GM21528 (cell line): ENCODE results near the gene SYCE3.
"Not testable (repeated sequence)": the region's sequence is repeated elsewhere in the genome, so short reads cannot be mapped to it uniquely, and the experiment has no call there.

Source experiments
- ATAC-seq: cut with Tn5 transposase; IDR thresholded peaks from one replicate; pipeline ENCODE4 v1.9.1; 2021; ENCODE audit warnings: mild to moderate bottlenecking, moderate library complexity; ENCODE audit not compliant: unreplicated experiment, low FRiP score

Gene SYCE3

DNA sequence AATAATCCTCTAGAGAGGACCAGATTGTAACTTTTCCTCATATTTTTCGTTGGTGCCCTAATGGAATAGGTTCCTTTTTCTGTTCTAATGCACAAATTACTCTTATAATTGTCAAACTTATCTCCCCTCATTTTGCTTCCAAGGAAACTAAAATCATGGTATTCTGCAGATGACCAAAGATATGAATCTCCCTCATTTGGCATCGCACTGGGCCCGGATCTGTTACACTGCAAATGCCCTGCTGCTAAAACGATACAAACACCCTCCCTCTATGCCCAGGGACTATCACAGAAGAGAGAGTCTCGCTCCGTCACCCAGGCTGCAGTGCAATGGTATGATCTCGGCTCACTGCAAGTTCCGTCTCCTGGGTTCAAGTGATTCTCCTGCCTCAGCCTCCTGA, 9.4 kb downstream of the SYCE3 start:
- no peak for ATAC-seq

DNA sequence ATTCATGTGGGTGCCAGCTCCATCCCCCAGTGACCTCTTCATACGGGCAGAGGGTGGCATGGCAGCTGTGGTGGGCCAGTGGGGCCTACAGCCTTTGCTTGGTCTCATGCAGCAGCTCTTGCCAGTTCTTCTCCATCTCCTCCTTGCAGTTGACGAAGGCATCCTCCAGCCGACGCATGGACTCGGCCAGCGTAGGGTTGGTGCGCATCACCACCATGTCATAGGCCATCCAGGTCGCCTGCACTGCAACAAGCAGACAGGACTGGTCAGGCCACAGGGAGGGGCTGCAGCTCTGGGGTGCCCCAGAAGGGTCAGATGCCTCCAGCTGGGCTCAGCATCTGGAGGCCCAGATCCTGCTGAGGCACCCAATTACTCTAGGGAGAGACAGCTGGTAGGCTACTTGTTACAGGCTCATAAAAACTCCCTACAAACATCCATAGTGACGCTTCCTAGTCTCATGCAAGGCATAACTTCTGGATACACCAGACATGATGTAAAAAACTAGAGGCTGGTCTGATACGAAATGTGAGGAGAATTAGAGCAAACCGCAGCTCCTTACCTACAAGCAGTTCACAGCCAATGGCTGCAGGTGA, 11.5 kb downstream of the SYCE3 start:
- no peak for ATAC-seq

DNA sequence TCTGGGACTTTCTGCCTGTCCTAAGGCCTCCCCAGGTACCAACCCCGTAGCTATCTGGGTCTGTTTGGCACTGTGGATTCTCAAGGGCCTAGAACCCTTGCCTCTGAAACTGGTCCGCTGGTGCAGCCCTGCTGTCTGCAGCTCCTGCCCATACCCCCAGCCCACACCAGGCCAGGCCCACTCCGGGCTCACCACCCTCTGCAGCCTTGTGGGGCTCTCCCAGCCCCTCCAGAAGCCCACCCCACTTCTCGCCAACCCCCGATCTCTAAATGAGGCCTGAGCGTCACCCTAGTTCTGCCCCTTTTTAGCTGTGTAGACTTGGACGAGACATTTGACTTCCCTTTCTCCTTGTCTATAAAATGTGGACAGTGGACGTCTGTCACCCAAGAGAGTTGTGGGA, 12.3 kb downstream of the SYCE3 start:
- no peak for ATAC-seq

DNA sequence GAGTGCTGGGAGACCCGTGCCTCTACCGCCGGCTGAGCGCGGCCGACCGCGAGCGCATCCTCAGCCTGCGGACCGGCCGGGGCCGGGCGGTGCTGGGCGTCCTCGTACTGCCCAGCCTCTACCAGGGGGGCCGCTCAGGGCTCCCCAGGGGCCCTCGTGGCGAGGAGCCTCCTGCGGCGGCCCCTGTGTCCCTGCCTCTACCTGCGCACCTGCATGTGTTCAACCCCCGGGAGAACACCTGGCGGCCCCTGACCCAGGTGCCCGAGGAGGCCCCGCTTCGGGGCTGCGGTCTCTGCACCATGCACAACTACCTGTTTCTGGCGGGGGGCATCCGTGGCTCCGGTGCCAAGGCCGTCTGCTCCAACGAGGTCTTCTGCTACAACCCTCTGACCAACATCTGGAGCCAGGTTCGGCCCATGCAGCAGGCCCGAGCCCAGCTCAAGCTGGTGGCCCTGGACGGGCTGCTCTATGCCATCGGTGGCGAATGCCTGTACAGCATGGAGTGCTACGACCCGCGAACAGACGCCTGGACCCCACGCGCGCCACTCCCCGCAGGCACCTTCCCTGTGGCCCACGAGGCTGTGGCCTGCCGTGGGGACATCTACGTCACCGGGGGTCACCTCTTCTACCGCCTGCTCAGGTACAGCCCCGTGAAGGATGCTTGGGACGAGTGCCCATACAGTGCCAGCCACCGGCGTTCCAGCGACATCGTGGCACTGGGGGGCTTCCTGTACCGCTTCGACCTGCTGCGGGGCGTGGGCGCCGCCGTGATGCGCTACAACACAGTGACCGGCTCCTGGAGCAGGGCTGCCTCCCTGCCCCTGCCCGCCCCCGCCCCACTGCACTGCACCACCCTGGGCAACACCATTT, 13.6 kb downstream of the SYCE3 start:
- ATAC-seq: no peak

- no peak for ATAC-seq
These were observed 14.4 kb downstream of the SYCE3 start for GRCh38 chr22:50548040-50548920.

DNA sequence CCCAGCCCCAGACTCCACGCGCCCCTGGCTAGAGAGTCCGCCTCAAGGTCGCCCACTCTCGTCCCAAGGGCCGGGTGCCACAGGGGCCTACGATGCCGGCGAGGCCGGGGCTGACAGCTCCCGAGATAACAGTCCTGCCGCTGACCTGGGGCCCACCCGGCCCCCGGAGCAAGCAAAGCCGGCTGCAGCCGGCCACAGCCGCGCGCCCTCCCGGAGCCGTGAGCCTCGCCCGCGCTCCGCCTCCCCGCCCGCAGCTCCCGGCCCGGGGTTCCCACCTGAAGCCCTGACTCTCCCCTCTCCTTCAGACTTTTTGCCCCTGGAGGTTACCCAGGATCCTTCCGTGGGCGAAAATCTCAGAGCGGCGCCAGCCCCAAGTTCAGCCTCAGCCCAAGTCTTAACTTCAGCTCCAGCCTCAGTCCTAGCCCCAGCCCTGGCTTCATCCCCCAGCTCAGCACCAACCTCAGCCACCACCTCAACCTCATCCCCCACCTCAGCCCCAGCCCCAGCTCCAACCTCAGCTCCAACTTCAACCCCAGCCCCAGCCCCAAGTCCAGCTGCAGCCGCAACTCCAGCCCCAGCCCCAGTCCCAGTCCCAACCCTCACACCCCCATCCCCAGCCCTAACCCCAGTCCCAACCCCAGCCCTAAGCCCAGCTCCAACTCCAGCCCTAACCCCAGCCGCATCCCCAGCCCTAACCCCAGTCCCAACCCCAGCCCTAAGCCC, 15.3 kb downstream of the SYCE3 start:
- no peak for ATAC-seq

DNA sequence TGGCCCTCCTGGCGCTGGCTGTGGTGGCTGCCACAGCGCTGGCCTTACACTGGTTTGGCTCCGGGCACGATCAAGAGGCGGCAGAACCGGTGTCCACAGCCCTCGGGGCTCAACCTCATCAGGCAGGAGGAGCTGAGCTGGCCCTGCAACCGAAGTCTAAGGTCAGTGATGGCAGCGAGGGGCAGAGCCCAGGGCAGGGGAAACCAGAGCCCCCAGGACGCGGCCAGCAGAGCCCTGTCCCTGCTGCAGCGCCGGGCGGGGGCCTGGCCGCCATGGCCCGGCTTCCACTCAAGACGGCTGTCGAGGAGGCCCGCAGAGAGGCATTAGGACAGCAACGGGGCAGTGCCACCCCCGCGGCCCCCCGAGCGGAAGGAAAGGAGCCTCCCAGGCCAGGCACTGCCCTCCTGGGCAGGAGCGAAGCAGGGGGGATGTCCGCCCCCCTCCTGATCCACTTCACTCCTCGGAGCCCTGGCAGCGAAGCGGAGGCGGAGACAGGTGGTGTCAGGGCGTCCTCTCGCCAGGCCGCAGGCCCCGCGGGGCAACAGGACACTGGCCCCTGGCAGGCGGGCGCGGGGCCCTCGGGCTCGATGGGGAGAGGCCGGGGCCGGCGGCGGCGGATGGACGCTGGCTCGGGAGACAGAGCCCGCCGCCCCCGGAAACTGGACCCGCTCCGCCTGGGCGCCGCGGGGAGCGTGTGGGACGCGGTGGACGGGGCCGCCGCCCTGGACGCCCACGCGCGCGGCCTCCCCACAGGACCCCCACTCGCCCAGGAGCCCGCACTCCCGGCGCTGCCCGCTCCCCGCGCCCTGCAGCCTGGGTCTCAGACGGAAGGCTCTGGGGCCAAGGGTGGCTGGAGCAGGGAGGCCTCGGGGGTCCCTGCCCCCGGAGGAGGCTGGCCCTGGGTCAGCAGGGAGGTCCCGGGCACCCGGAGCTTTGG, 16.1 kb downstream of the SYCE3 start:
- no peak for ATAC-seq

GRCh38 chr22:50545522-50546325, 17.0 kb downstream of the SYCE3 start, which contains the start of gene KLHDC7B:
Gene KLHDC7B, plus strand, starts transcription at chr22:50545899. Its CDS starts 345 bp downstream, at chr22:50546244.
- ATAC-seq: no peak

GRCh38 chr22:50544746-50545253, 17.9 kb downstream of the SYCE3 start:
- ATAC-seq: no peak

GRCh38 chr22:50544078-50544745, 18.5 kb downstream of the SYCE3 start:
- no peak for ATAC-seq

DNA sequence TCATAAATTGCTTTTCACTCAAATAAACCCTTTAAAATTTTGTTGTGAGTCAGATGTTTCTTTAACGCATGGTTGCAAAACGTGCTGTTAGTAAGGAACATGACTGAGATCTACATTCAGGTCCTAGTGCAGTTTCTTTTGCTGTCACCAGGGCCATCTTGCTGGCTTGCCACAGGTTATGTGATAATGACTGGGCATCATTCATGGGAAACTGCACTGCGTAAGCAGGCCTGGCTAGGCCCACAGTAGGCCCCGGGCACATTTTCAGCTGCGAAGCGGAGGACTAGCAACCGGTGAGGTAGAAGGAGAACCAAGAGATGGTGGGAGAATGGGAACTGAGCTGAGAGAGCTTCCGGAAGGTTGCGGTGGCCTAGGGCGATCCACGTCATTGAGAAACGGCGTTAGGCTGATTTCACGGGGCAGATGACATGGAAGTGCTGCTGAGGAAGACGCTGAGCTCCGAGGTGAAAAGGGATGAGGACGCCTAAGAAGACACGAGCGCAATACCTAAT, 20.2 kb downstream of the SYCE3 start:
- no peak for ATAC-seq

DNA sequence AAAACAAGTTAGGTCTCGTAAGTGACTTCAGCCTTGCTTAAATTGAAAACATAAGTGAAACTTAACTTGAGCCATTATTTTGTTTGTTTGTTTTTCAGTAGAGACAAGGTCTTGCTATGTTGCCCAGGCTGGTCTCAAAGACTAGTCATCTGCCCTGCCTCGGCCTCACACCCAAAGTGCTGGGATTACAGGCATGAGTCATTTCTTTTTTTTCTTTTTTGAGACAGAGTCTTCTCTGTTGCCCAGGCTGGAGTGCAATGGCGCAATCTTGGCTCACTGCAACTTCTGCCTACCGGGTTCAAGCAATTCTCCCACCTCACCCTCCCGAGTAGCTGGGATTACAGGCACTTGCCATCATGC, 21.1 kb downstream of the SYCE3 start:
- ATAC-seq: not testable (repeated sequence)

GRCh38 chr22:50540381-50540780, 22.3 kb downstream of the SYCE3 start:
- ATAC-seq: no peak

DNA sequence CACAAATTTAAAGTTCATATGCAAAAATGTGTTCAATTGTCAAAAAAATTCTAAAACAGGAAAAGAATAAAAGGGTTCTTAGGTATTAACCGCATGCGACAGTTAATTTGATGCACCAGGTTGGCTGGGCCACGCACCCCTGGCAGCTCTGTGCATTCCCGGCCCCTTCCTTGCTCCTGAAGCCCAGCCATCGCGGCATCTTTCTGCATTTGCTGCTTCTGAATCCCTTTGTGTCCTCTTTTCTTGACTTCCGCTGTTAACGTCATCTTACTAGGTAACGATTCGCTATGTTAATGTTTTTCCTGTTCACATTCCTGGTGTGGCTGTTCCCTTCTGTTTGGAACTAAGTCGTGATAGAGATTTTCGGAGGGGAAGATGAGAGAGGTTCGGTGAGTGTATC, 25.0 kb downstream of the SYCE3 start:
- ATAC-seq: no peak

- ATAC-seq: no peak
These were observed 26.5 kb downstream of the SYCE3 start for GRCh38 chr22:50536226-50536625.

GRCh38 chr22:50535113-50535512, 27.6 kb downstream of the SYCE3 start:
- ATAC-seq: no peak

DNA sequence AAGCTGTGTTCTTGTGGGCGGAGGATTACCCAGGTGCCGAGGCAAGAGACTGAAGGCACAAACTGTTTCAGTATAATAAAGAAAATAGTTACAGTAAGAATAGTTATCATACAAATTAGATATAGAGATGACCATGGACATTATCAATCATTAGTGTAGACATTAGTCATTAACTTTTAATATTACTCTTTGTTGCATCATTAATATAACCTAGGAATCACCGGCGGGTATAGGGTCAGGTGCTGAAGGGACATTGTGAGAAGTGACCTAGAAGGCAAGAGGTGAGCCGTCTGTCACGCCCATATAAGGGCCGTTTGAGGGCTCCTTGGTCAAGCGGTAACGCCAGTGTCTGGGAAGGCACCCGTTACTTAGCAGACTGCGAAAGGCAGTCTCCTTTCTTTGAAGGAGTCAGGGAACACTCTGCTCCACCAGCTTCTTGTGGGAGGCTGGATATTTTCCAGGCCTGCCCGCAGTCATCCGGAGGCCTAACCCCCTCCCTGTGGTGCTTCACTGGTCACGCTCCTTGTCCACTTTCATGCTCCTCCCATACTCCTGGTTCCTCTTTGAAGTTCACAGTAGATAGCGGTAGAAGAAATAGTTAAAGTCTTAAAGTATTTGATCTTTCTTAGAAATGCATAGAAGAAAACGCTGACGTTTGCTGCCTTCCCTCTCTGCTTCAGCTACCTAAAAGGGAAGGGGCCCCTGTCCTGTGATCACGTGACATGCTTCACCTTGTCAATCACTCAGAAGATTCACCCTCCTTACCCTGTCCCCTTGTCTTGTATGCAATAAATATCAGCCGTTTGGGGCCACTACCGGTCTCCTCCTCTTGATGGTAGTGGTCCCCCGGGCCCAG, 28.6 kb downstream of the SYCE3 start:
- ATAC-seq: not testable (repeated sequence)
